Muscle of back (tissue), 11 donors: ENCODE data around the gene SYNDIG1. TPM values are rescaled to one million over a fixed set of nuclear protein-coding genes. Genes with fewer than 3 reads are reported as not detected.

ENCODE experiments used
- DNase-seq, 3 donors: peaks; one replicate each; pipeline versions ENCODE4 v3.0.0 to v3.0.0-alpha.2; 2013
- polyA plus RNA-seq, 10 donors: library from polyadenylated mRNA; unstranded; fragments of 120-200 nt; gene quantifications; one replicate each; pipeline ENCODE4 v1.2.1, GENCODE V29; 2013; ENCODE audit not compliant: insufficient read length in 10 of 10

SYNDIG1 gene
- polyA plus RNA-seq, 10 donors, result 2.9 to 5.6 (median 3.6) TPM

GRCh38 chr20:24521032-24521431 is 51.6 kb downstream of the SYNDIG1 start:
- no peak for DNase-seq

GRCh38 chr20:24522452-24523330 is 53.3 kb downstream of the SYNDIG1 start:
- DNase-seq, result no peak

GRCh38 chr20:24523661-24524060 is 54.2 kb downstream of the SYNDIG1 start:
- DNase-seq, result no peak

GRCh38 chr20:24528583-24529368 is 59.3 kb downstream of the SYNDIG1 start:
- no peak for DNase-seq

GRCh38 chr20:24529369-24529719 is 59.9 kb downstream of the SYNDIG1 start:
- no peak for DNase-seq

DNA sequence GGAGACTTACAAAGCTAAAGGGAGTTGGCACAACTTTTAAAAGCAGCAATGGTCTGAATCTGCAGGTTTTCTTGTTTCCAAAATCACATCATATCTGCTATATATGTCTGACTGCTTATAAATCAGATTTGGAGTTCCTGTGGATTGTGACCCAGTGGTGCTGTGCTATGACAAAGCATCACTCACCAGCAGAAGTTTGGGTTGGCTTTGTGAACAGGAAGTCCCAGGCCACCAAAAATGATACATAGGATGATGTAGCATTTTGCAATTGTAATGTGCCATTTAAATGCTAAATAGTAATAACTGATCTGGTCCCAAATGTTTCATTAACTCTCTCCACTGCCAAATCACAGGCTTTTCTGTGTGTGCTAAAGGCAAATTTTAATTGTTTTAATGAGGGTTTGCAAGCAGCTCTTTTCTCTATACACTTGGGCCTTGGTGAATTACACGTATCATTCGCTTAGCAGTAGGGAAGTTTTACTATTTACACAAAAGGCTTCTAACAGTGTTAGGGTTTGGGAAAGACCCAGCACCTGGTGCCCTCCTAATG is 60.8 kb downstream of the SYNDIG1 start:
- DNase-seq, result no peak

DNA sequence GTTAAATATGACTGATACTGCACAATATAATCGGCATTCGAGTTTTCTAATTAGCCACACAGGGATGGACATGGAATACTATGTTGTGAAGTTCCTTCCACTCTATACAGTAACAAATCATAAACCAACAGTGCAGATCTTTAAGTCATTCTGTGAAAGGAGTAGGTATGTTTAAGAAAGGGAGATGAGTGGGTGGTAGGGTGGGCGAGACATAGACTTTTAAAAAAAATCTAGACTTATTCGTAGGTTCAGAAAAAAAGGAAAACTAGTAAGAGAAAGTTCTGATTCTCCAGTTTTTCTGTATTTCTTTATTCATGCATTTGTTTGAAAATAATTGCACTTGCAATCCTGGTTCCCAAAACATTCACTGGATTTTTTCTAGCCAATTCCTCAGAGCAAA is 61.8 kb downstream of the SYNDIG1 start:
- DNase-seq, result no peak

- DNase-seq, result no peak
Observed at GRCh38 chr20:24531631-24532419, 62.4 kb downstream of the SYNDIG1 start.

DNA sequence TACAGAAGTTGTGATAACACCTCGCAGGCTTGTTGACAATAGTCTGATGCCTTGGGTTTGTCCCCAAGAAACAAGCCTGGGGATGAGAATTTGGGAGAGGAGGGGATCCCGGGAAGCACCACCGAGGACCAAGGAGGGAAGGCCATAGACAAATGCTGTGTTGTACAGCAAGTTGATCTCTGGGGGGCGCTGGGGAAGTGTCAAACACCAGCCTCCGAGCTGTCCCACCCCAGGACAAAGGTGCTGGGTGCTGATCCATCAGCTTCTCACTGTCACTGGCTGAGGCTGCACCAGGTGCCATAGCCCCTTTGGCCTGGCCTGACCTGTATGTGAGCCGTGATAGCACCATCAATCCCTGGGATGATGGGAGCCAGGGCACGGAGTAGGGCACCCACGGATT is 64.0 kb downstream of the SYNDIG1 start:
- no peak for DNase-seq

- no peak for DNase-seq
Observed at GRCh38 chr20:24534282-24534681, 64.9 kb downstream of the SYNDIG1 start.

DNA sequence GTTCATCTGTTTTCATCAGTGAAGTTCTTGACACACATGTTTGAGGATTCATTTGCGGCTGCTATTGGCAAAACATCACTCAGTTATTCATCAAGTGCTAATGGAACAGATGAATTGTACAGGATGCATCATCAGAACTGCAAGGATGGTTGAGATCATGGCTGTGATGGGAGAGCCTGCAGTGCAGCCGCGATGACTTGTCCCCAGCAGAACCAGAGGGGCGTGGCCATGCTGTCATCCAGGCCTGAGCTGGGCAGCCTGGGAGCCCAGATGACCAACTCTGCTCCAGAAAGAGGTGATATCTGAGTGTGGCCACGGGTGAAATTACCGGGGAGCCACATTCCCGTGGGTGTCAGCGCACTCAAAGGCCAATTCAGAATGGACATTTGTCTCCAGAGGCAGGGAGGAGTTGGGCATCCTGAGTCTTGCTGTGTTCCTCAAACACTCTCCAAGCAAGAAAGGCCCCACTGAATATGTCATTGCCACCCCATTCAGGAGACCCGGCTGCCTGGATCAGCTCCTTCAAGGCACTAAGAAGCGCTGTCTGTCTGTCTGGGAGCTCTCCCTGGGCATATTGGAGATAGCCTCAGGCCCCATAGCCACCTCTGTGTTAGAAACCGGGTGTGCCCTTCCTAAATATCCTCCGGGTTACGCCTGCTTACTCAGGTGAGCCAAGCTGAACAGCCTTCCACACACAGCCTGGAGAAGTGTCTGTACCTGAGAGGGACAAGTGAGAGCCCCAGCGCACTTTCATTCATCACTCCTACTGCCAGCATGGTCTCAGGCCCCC is 66.7 kb downstream of the SYNDIG1 start:
- DNase-seq, result peak in 1 of 3 donors; percentile 32

DNA sequence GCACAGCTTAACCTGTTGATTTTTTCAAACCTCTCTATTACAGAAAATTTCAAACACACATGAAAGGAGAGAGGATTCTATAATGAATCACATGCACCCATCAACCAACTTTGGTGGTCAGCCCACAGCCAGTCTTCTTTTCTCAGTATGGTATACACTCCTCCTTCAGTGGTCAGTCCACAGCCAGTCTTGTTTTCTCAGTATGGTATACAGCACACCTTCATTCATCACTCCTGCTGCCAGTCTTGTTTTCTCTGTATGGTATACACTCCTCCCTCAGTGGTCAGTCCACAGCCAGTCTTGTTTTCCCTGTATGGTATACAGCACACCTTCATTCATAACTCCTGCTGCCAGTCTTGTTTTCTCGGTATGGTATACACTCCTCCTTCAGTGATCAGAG is 67.8 kb downstream of the SYNDIG1 start:
- DNase-seq, result no peak

- no peak for DNase-seq
Observed at GRCh38 chr20:24542721-24543120, 73.3 kb downstream of the SYNDIG1 start.

- DNase-seq, result no peak
Observed at GRCh38 chr20:24543168-24543567, 73.7 kb downstream of the SYNDIG1 start.

- no peak for DNase-seq
Observed at GRCh38 chr20:24543741-24544140, 74.3 kb downstream of the SYNDIG1 start.

DNA sequence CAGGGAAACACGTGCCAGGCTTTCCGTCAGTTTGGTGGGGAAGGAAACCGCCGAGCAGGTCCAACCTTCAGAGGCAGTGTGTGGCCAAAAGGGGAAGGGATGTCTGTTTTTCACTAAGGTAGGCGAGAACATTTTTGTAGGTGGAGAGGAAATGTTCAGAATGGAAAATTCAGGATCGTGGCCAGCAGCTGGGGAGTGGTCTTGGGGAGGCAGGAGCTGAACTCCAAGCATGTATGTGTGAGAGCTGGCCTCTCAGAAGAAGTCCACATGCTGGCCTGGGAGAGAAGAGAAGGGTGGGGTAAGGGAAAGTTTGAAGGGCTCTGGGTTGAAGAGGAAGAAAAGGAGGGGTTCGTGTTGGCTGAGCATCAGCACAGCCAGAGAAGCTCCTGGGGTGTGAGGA is 74.9 kb downstream of the SYNDIG1 start:
- DNase-seq, result no peak

DNA sequence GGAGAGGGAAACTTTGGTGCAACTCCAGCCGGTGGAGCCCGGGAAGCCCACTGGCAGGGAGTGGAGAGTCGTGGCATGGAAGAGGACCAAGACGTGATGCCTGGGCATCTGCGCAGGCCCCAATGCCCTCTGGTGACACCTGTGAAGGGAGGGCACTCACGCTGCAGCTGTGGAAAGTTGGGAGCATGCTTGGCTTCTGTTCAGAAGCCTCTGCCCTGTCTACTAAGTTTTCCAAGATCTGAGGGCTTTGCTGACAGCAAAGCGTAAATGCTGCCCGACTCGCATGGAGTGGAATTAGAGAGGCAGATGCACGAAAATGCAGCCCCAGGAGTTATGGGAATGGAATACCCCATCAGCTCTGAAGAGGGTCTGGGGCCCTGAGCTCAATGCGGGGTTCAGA is 75.7 kb downstream of the SYNDIG1 start:
- DNase-seq, result no peak

DNA sequence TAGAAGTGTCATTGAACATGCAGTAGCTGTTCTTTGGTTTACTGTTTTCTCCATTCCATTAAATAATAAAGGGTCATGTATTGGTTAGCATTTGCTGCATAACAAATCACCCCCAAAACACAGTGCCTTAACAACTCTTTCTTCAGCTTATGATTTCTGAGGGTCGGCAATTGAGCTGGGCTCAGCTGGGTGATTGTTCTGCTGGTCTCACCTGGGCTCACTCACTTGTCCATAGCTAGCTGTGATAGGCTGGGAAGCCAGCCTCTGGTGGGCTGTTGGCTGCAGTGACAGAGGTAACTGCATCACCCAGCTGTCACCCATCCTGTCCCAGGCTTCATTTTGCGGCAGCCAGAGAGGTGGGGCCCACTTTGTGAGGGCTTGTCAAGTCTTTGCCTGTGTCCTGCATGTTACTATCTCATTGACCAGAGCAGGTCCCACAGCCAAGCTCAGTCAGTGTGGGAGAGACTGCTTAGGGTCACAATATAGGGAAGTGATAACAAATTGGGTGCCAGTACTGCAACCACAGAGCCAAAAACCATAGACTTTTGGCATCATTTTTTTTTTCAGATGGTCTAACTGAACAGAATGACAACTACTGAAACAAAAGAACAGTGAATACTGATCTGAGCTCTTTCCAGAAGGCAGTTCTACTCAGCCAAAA is 76.9 kb downstream of the SYNDIG1 start:
- DNase-seq, result no peak

DNA sequence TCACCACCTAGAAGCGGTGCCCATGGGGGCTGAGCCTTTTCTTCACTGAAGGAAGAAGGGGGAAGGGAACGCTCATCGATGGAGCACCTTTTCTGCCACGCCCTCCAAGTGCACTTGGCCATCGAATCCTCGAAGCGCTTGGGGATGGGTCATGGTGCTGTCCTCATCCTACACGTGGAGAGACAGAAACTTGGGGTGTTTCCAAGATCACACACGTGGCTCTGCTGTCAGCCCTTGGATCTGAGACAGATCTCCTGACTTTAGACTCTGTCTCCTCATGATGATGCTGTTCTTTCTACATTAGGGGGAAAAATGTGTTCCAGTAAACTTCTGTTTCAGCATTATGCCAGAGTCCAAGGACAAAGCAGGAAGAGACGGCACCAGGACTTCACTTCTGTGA is 78.5 kb downstream of the SYNDIG1 start:
- no peak for DNase-seq

- DNase-seq, result no peak
Observed at GRCh38 chr20:24559114-24559732, 89.8 kb downstream of the SYNDIG1 start.
